ENCODE data around the gene SPTBN2.
A peak's percentile ranks its signal among the peaks of the same experiment; 100 is the strongest.

SPTBN2 gene

DNA sequence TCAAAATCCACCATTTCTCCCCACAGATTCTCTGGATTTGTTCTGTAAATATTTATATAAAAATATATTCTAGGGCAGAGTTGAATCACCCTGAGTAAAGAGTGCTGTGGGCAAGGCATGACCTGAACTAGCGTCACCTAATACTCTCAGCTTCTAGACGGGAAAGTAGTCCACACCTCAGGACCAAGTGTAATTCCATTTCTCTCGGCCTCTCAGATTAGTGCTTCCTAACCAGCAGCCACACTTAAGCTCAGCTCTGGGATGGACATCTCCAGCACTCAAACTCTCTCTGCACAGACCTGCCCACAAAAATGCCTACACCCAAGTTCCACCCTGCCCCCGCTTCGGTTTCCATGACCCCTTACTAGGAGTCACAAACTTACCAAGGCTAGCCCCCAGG is 5.3 kb downstream of the SPTBN2 start:
- DNase-seq, result no peak

DNA sequence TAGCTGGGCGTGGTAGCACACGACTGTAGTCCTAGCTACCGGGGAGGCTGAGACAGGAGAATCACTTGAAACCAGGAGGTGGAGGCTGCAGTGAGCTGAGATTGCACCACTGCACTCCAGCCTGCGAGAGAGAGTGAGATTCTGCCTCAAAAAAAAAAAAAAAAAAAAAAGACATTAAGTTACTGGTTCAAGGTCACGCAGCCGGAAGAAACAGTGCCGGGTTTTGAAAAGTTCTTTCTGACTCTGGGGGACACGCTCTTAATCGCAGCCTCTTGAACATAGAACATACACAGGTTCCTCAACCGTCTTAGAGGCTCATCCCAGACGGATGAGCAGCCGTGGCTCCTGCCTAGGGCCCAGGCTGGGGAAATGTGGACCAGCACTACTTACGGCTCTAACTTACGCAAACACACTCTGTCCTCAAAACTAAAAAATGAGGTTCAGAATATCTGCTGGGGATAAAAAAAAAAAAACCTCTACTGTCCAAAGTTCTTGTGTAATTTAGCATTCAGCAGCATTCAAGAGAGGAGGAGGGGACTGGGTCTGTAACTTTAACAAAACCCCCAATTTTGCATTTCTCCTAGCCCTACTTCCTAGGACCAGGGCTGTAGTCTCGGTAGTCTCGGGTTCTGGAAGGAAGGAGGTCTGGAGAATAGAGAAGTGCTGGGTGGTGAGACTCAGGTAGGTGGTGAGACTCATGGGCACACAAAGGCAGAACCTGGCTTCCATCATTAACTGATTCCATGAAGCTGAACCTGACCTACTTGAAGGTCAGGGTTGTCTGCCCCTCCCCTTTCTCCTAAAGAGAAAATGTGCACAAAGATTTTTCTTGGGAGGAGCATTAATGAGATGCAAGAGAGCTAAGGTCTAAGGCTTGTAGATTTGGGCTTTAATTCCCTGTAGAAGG is 6.0 kb downstream of the SPTBN2 start:
- DNase-seq, result no peak

- DNase-seq, result no peak
Observed at GRCh38 chr11:66721939-66722338, 7.1 kb downstream of the SPTBN2 start.

DNA sequence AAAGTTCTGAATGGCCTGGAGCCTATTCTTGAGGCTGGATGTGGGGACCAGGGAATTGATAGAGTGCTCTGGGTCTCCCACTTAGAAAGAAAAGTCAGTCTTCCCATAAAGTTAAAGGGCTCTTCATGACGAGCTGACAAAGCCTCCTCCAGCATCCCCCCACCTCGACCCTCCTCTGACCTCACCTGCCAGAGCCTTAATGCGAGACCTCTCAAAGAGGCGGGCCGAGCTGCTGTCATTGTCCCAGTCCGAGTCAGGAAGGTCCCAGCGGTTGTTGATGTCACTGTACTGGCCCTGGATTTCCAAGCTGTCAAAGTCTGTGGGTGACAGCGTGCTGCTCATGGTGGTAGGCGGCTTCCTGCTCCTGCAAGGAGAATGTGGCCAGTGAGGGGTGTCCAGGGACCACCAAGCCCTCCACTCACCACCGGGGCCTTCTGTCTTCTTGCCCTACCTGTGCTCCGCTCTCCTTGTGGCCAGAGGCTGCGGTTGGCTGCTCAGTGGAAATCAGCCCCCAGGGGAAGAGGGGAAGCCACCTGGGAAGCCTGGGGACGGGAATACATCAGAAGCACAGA is 8.0 kb downstream of the SPTBN2 start:
- no peak for DNase-seq

- peak; percentile 77 for DNase-seq
Observed at GRCh38 chr11:66720223-66720898, 8.7 kb downstream of the SPTBN2 start.

GRCh38 chr11:66719111-66719872 is 9.7 kb downstream of the SPTBN2 start:
- no peak for DNase-seq

DNA sequence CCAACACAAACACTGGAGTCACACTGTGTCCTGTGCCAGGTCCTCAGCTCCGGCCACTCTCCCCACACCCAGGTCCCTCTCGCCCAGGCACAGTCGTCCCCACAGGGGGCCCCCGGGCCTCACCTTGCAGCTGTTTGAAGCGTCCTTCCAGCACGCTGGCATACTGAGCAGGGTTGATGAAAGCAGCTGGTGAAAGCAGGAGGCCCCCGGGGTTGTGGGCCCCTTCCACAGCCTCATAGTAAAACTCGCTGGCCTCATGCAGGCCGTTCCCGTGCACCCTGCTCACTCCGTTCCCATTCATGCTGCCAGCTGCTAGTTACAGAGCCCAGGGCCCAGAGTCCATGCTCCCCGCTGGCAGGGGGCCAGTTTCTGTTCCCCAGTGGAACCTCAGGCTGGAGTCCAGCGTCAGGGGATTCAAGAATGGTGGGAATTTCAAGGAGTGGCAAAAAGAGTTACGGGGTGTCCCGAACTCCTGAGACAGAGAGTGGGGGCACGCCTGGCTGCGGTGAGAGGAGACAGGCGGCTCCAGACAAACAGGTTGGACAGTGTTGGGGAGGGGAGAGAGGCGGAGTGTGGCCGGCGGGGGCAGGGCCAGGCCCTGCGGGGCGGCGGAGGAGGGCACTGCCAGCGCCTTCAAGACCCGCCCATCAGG is 10.6 kb downstream of the SPTBN2 start:
- DNase-seq, result no peak

DNA sequence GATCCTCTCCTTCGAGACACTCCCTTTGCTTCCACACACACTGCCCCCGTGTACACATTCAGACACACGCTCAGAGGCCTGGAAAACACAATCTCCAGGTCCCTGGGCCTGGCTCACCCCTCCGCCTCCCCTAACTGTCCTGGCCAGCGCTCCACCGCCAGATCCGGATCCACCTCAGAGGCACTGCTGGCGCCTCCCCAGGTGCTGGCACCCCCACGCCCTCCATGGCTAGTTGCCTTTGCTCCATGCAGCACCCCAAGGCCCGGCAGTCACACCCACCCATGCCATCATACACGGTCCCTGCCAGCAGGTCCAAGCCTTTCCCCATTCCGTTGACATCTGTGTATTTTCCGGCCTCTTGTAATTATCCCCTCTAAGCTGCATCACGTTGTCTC is 11.1 kb downstream of the SPTBN2 start:
- no peak for DNase-seq

- no peak for DNase-seq
Observed at GRCh38 chr11:66716996-66717395, 12.0 kb downstream of the SPTBN2 start.

GRCh38 chr11:66715346-66716085 is 13.5 kb downstream of the SPTBN2 start:
- DNase-seq, result no peak

DNA sequence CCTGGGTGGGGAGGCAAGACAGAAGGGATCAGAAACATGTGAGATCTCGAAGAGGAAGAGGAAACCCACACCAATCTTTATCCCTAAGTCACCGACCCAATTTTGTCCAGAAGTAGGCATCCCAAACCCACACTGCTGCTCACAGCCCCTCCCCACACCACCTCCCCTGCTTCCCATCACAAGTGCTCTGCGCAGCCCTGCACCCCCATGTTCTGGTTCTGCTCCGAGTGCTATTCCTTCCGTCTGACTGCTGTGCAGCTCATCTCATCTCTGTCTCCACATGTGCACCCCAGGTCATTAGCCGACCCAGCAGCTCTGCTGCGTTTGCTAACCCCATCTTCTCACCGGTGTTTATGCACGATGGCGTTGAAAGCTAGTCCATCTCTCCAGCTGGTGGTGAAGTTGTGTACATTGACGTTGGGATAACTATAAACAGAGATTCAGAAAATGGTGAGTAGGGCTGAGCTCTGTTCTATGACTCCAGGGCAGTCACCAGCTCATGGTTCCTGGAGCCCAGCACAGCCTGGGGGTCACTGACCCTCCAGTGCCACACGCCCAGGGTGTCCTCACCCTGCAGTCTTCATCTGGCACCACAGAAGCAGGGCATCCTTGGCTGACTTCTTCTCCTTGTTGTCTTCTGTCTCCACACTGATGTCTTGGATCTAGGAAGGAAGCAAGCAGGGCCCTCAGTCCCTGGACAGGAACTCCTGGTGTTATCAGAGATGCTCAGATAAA is 15.1 kb downstream of the SPTBN2 start:
- no peak for DNase-seq

GRCh38 chr11:66710384-66710930 is 18.6 kb downstream of the SPTBN2 start:
- DNase-seq, result no peak

DNA sequence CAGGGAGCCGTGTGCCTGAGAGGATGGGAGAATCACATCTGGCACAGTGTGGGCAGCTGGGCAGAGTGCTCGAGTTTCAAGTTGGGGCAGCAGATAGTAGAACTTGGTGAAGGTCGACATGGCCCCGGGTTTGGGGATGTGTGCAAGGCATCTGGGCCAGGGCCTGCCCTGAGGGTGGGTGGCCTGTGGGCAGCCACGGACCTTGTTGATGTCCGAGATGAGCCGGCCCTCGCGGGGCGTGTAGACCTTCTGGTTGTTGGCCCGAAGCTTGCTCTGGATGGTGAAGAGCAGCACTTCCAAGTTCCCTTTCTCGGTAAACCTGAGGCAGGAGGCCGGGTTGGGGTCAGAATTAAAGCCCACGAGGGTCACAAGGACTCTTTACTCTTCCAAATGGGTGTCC is 20.3 kb downstream of the SPTBN2 start:
- no peak for DNase-seq

GRCh38 chr11:66708094-66708493 is 20.9 kb downstream of the SPTBN2 start:
- no peak for DNase-seq

- no peak for DNase-seq
Observed at GRCh38 chr11:66707486-66707885, 21.5 kb downstream of the SPTBN2 start.

DNA sequence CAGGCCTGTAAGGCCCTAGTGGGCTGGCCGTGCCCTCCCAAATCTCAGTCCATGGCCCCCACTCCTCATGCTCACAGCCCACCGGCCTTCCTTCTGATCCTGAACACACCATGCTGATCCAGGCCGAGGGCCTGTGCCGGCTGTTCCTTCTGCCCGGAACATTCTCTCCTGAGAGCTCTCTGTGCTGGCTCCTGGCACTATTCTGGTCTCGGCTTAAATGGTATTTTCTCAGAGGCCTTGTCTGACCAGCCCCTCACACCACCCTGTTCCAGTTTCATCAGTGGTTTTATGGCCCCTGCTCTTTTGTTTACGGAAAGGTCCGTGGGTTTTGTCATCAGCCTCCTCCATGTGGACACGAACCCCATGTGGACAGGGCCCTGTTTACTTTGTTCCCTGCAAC is 22.0 kb downstream of the SPTBN2 start:
- DNase-seq, result no peak

DNA sequence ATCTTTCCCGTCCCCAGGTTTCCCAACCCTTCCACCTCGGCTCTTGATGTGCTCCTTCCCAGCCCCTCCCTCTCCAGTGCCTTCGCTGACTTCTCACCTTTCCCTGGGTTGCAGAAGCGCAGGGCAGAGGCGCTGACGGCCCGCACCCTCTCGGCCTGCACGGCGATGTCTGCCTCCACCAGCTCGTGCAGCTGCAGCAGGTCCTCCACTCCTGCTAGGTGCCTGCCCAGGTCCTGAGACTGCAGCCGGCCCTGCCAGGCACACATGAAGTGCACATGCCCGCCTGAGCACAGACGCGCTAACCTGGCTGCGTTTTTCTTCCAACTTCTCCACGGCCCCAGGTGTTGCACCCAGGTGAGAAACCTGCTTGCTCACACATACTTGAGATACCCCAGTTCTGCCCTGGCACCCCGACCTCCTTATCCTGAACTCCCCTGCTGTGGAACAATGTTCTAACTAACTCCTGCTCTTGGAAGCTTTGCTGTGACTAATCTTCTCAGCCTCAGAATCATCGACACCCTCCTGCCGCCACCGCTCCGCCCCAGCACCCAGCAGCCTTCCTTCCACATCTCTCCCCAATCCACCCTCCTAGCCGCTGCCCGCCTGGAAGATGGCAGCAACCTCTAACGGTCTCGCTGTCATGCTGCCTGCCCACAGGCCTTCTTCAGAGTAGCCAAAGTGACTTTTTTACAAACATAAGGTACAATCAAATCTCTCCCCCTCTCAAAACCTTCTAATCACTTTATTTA is 23.3 kb downstream of the SPTBN2 start:
- DNase-seq, result no peak

GRCh38 chr11:66704659-66705360 is 24.2 kb downstream of the SPTBN2 start:
- DNase-seq, result no peak

DNA sequence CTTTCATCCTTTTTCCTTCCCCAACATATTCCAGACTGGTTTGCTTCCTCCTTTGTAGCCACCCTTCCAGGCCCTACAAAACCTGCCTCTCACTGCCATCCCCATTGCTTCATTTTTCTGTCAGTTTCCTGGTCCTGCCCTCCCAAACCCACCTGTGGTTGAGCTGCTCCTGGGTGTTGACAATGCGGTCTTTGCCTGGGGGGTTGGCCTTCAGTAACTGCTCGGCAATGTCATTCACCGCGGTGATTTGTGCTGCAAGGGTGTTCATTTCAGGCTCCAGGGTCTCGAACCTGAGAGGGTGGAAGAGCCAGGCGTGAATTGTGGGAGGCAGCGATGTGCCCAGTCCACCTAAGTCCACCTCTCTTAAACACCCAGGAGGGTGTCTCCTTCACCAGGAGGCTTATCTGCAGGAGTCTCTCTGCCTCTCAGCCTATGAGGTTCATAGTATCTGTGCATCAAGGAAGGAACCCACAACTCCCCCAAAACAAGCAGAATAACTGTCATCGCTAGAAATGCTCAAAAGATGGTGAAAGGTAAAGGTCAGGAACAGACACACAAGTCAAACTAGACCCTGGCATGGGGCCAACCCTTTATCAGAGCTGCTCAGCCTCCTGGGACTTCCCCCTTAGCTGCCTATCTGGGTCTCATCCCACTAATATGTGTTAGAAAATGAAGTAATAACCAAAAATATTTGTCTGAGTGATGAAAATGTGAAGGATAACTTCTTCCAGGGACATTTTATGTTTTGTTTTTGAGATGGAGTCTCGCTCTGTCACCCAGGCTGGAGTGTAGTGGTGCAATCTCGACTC is 27.4 kb downstream of the SPTBN2 start:
- no peak for DNase-seq
